HCT116 (cell line): ENCODE measurements around the gene NEUROD2. TPM values are rescaled to one million over a fixed set of nuclear protein-coding genes. Genes with fewer than 3 reads are reported as not detected.

Experiments
- ATAC-seq: fragments of 200-7000 bp; cut with Tn5 transposase; 2 replicates; pipeline ENCODE4 v1.9.1; 2020; ENCODE audit warnings: mild to moderate bottlenecking, moderate library complexity
- BruUV-seq: library from RNA; stranded (reverse); fragments of 400-500 nt; replicated peaks from 2 replicates; lab custom pipeline; 2021; lab: Mats Ljungman, UMichigan
- CTCF ChIA-PET: fragments of 300-600 bp; sonication (Branson Sonifier 250); formaldehyde crosslinking; loops from one replicate; lab custom pipeline; 2021; ENCODE audit warnings: antibody characterized with exemption; lab: Charles Lee
- POLR2A ChIA-PET: fragments of 300-600, 350-600 bp; sonication (Branson Sonifier 250); formaldehyde crosslinking; loops from one replicate; lab custom pipeline; 2021; ENCODE audit warnings: antibody characterized with exemption; lab: Charles Lee
- RAD21 ChIA-PET, 2 experiments: fragments of 300-600 bp; sonication (Branson Sonifier 250); formaldehyde crosslinking; loops; one replicate each; lab custom pipeline; 2023; ENCODE audit warnings: low total read pairs in 2 of 2; ENCODE audit not compliant: uncharacterized antibody in 2 of 2, unreplicated experiment in 2 of 2, low non-redundant PET in 1 of 2; lab: Charles Lee
- DNase-seq: peaks from one replicate; pipeline ENCODE4 v3.0.0-alpha.2; 2010; ENCODE audit warnings: low read depth, low spot score
- H2AFZ ChIP-seq: fragments of 200-600 bp; shearing (Covaris generic), sonication (generic); 2 replicates; pipeline ENCODE4 v1.6.1; 2017; ENCODE audit warnings: low read depth, mixed run types, mixed read lengths, antibody characterized with exemption, low read length; ENCODE audit not compliant: poor library complexity, severe bottlenecking
- H3K27ac ChIP-seq: 2 replicates; pipeline ENCODE4 v1.5.1; 2012; ENCODE audit warnings: low read depth, low read length
- H3K27me3 ChIP-seq: fragments of 200-600 bp; sonication (generic); 2 replicates; pipeline ENCODE4 v1.6.1; 2016; ENCODE audit warnings: mixed run types, low read length, mixed read lengths; ENCODE audit not compliant: insufficient read depth
- H3K36me3 ChIP-seq, 2 experiments: fragments of 200-500 bp in 1 of 2; fragments of 200-600 bp in 1 of 2; sonication (Bioruptor generic) in 1 of 2; sonication (generic) in 1 of 2; 2 replicates each; pipeline versions ENCODE4 v1.5.1 to v1.6.1; 2014 to 2016; ENCODE audit warnings: low read length in 2 of 2, inconsistent platforms in 1 of 2, mixed read lengths in 1 of 2, mixed run types in 1 of 2; ENCODE audit not compliant: insufficient read depth in 2 of 2, control insufficient read depth in 1 of 2
- H3K4me1 ChIP-seq, 2 experiments: fragments of 200-600 bp in 1 of 2; sonication (generic) in 1 of 2; 2 replicates each; pipeline versions ENCODE4 v1.5.1 to v1.6.1; 2012 to 2017; ENCODE audit warnings: low read length in 2 of 2, inconsistent platforms in 1 of 2, mild to moderate bottlenecking in 1 of 2, mixed read lengths in 1 of 2, mixed run types in 1 of 2, moderate library complexity in 1 of 2; ENCODE audit not compliant: insufficient read depth in 2 of 2, control insufficient read depth in 1 of 2
- H3K4me2 ChIP-seq: fragments of 200-600 bp; sonication (generic); 2 replicates; pipeline ENCODE4 v1.6.1; 2017; ENCODE audit warnings: mixed run types, low read length, mixed read lengths
- H3K4me3 ChIP-seq, 2 experiments: fragments of 200-600 bp in 1 of 2; sonication (generic) in 1 of 2; replicated peaks in 1 of 2; 2 replicates each; pipeline ENCODE4 v1.5.1; 2011 to 2016; ENCODE audit warnings: low read length in 2 of 2, control low read depth in 1 of 2, low read depth in 1 of 2, mild to moderate bottlenecking in 1 of 2, mixed read lengths in 1 of 2, mixed run types in 1 of 2
- H3K79me2 ChIP-seq: fragments of 200-600 bp; sonication (generic); 2 replicates; pipeline ENCODE4 v1.6.1; 2017; ENCODE audit warnings: mild to moderate bottlenecking, mixed run types, low read length, moderate library complexity, mixed read lengths; ENCODE audit not compliant: insufficient read depth
- H3K9ac ChIP-seq: fragments of 200-600 bp; sonication (generic); 2 replicates; pipeline ENCODE4 v1.6.1; 2016; ENCODE audit warnings: low read length, mixed read lengths
- H3K9me2 ChIP-seq: fragments of 200-600 bp; sonication (generic), shearing (Covaris generic); 2 replicates; pipeline ENCODE4 v1.6.1; 2017; ENCODE audit warnings: mixed run types, mild to moderate bottlenecking, moderate library complexity; ENCODE audit not compliant: insufficient read depth
- H3K9me3 ChIP-seq, 2 experiments: fragments of 200-500 bp in 1 of 2; fragments of 200-600 bp in 1 of 2; sonication (Bioruptor generic) in 1 of 2; sonication (generic) in 1 of 2; 2 replicates each; pipeline ENCODE4 v1.6.1; 2014 to 2017; ENCODE audit warnings: low read length in 2 of 2, mixed read lengths in 2 of 2, inconsistent platforms in 1 of 2, low read depth in 1 of 2, mild to moderate bottlenecking in 1 of 2, mixed run types in 1 of 2, moderate library complexity in 1 of 2; ENCODE audit not compliant: control insufficient read depth in 1 of 2, insufficient read depth in 1 of 2
- H4K20me1 ChIP-seq: fragments of 200-600 bp; sonication (generic), shearing (Covaris generic); 2 replicates; pipeline ENCODE4 v1.6.1; 2017; ENCODE audit warnings: mixed run types, mild to moderate bottlenecking, moderate library complexity; ENCODE audit not compliant: insufficient read depth
- ATF3 ChIP-seq: IDR thresholded peaks from 2 replicates; pipeline ENCODE4 v1.6.1; 2012
- EZH2phosphoT487 ChIP-seq: fragments of 200-600 bp; IDR thresholded peaks from 2 replicates; pipeline ENCODE4 v1.6.1; 2018; ENCODE audit warnings: antibody characterized with exemption, borderline replicate concordance
- POLR2A ChIP-seq: IDR thresholded peaks from 2 replicates; pipeline ENCODE4 v1.7.0; 2011; ENCODE audit warnings: borderline replicate concordance; ENCODE audit not compliant: insufficient read depth, insufficient read length; ENCODE audit errors: extremely low read depth
- POLR2AphosphoS5 ChIP-seq: IDR thresholded peaks from 2 replicates; pipeline ENCODE4 v1.6.1; 2011; ENCODE audit warnings: mild to moderate bottlenecking, low read depth, low read length, moderate library complexity
- REST ChIP-seq: IDR thresholded peaks from 2 replicates; pipeline ENCODE4 v1.6.1; 2012; ENCODE audit warnings: low read depth
- SP1 ChIP-seq: IDR thresholded peaks from 2 replicates; pipeline ENCODE4 v1.6.1; 2012; ENCODE audit warnings: low read depth
- SRF ChIP-seq: IDR thresholded peaks from 2 replicates; pipeline ENCODE4 v1.6.1; 2012; ENCODE audit warnings: low read depth
- ZBTB33 ChIP-seq: IDR thresholded peaks from 2 replicates; pipeline ENCODE4 v1.6.1; 2011; ENCODE audit warnings: mild to moderate bottlenecking, low read length, moderate library complexity; ENCODE audit not compliant: insufficient replicate concordance; ENCODE audit errors: extremely low read depth
- ZFX ChIP-seq: fragments of 450-650 bp; IDR thresholded peaks from 2 replicates; pipeline ENCODE4 v1.6.1; 2017
- intact Hi-C: fragments of 100-400 bp; cut with micrococcal nuclease; formaldehyde crosslinking; loops from 2 replicates; pipeline ENCODE4 v1.10.0; 2022
- total RNA-seq: library from RNA; stranded (reverse); gene quantifications from one replicate; pipeline ENCODE4 v1.2.1, GENCODE V29; 2021; ENCODE audit not compliant: unreplicated experiment

Gene NEUROD2
- total RNA-seq, 1 experiment from 2014 or later, result not detected

DNA sequence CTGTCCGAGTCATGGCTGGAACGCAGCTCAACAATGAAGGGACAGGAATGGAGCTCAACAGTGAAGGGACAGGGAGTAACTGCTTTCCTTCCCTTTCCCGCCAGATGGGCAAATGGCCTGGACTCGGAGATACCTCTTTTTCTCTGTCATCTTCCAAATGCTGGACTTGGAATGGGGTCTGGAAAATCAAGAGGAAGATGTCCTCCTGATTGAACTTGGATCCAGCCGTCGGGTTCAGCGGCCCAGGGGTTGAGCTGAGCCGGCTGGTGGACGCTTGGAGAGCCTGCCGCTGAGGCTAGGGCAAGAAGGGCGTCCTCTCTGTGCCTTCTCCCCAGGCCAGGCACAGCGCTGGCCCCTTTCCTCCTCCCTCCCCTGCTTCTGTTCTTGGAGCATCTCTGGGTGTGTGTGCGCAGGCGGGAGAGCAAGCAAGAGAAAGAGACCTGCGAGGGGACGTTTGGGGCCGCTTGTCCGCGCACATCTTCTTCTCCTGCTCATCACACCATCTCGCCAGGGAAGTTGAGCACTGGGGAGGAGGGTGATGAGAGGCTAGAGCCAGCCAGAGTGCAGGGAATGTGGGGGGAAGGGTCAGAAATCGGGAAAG, 6.6 kb downstream of the NEUROD2 start:
- Histone ChIP-seq H3K4me1 (no peaks in the 10 kb centered on the region), H3K9me3 (no peaks in the 10 kb centered on the region), H3K9ac (no peak overlapping the region), H2AFZ (no peak overlapping the region), H3K9me2 (no peaks in the 10 kb centered on the region), H3K27ac (no peak overlapping the region), H3K4me3 (no peak overlapping the region), H3K79me2 (no peaks in the 10 kb centered on the region), H3K36me3 (no peaks in the 10 kb centered on the region), H3K27me3 (peaks cover 56% of the 10 kb centered on the region), H4K20me1 (no peaks in the 10 kb centered on the region), H3K4me2 (no peak overlapping the region)
- CTCF ChIA-PET, result no interaction called here
- intact Hi-C loops, result no loop called here
- DNase-seq (no peak), ATAC-seq (no peak)
- TF ChIP-seq POLR2AphosphoS5, result no peak
- RAD21 ChIA-PET, result no interaction called here
- BruUV-seq, result no TSS peak
- POLR2A ChIA-PET, result no interaction called here

GRCh38 chr17:39600288-39600996, 7.3 kb downstream of the NEUROD2 start:
- ChIA-PET POLR2A (no interaction called here), CTCF (interaction anchor here (1.3 kb wide), 1 partner anchor 21 kb away, joined by 5 read pairs; no protein-coding TSS in a partner anchor)

More at GRCh38 chr17:39600288-39600996, 7.3 kb downstream of the NEUROD2 start:
- no peak for DNase-seq
- Histone ChIP-seq H3K4me1 (no peaks in the 10 kb centered on the region), H3K36me3 (no peaks in the 10 kb centered on the region)
- ATAC-seq, result no peak
- TF ChIP-seq EZH2phosphoT487, result no peak
- no peak for TF ChIP-seq POLR2A
- no peak for TF ChIP-seq ATF3
- no peak for TF ChIP-seq ZBTB33
- no peak for TF ChIP-seq SRF
- TF ChIP-seq POLR2AphosphoS5, result no peak
- no peak for TF ChIP-seq ZFX
- TF ChIP-seq REST, result no peak
- TF ChIP-seq SP1, result no peak
- TF ChIP-seq, all 23 proteins: peak for 0
- H3K79me2 ChIP-seq, result no peaks in the 10 kb centered on the region
- no peaks in the 10 kb centered on the region for H4K20me1 ChIP-seq
- no peak overlapping the region for H3K4me2 ChIP-seq
- H2AFZ ChIP-seq, result no peak overlapping the region
- H3K4me3 ChIP-seq, result no peak overlapping the region
- RAD21 ChIA-PET, result no interaction called here
- H3K27me3 ChIP-seq, result peaks cover 62% of the 10 kb centered on the region
- intact Hi-C loops, result no loop called here
- no TSS peak for BruUV-seq
- no peak overlapping the region for H3K9ac ChIP-seq
- no peaks in the 10 kb centered on the region for H3K9me3 ChIP-seq
- H3K27ac ChIP-seq, result no peak overlapping the region
- H3K9me2 ChIP-seq, result no peaks in the 10 kb centered on the region
